ENCODE results near the gene DSCAML1. TPM values are rescaled to one million over a fixed set of nuclear protein-coding genes. Genes with fewer than 3 reads are reported as not detected.

Gene DSCAML1
- total and polyA plus RNA-seq, 9 of the 15 experiments (the other 6 are each of a cell fraction or from before 2014, with no cell fraction given) = not detected

- in situ Hi-C loops (cut with MboI) = no loop called here
- intact Hi-C loops (cut with micrococcal nuclease) = no loop called here
- CTCF ChIA-PET (ENCODE audit: low intra/inter-chr PET ratio) = no interaction called here
These were observed 167.0 kb downstream of the DSCAML1 start for GRCh38 chr11:117629891-117630538.

More at GRCh38 chr11:117629891-117630538, 167.0 kb downstream of the DSCAML1 start:
- TF ChIP-seq PRDM10 (IDR thresholded peaks at IDR 0.05; ENCODE audit: partially characterized antibody) (peak; percentile 76), BACH1 (tag; IDR thresholded peaks at IDR 0.05) (no peak)
- Histone ChIP-seq H3K4me1 (replicated peaks in 1 of 2; ENCODE audit: control insufficient read depth in 2 of 2, insufficient read depth in 2 of 2, low read length in 2 of 2) (no peaks in the 10 kb centered on the region), H3K36me3 (ENCODE audit: control insufficient read depth, insufficient read depth, low read length) (no peaks in the 10 kb centered on the region), H3K27me3 (ENCODE audit: control insufficient read depth in 2 of 2, insufficient read depth in 2 of 2, low read length in 2 of 2) (peaks cover 24 to 90% of the 10 kb centered on the region in 2 experiments), H3K27ac (ENCODE audit: extremely low read depth, low read depth, low read length) (no peak overlapping the region), H3K79me2 (ENCODE audit: control insufficient read depth, insufficient read depth, low read length) (no peaks in the 10 kb centered on the region), H4K20me1 (replicated peaks; ENCODE audit: control insufficient read depth, insufficient read depth, low read length) (peaks cover 10% of the 10 kb centered on the region), H3K4me3 (no peak overlapping the region), H3K9me3 (replicated peaks; ENCODE audit: control insufficient read depth, insufficient read depth, low read depth, low read length) (no peaks in the 10 kb centered on the region), H2AFZ (ENCODE audit: low read depth, low read length) (no peak overlapping the region), H3K9ac (ENCODE audit: insufficient read depth in 1 of 2, low read depth in 2 of 2, low read length in 2 of 2) (no peak overlapping the region), H3K4me2 (ENCODE audit: insufficient read depth, low read length) (no peak overlapping the region), H3K9me1 (ENCODE audit: control insufficient read depth, insufficient read depth, low read length) (no peaks in the 10 kb centered on the region)
- POLR2A ChIA-PET = no interaction called here
- WGBS (ENCODE audit: insufficient coverage, low coverage, missing lambda C conversion rate) = 1% methylated on average over 9 of the region's 9 CpGs
- BruUV-seq (replicated peaks) = no TSS peak
- no peak for DNase-seq (ENCODE audit: extremely low read depth in 1 of 4, low spot score in 3 of 4)
- no peak; the same call in 2 of the 3 replicates for ATAC-seq
- no peak for FAIRE-seq

All from K562 (cell line).